ENCODE data around the gene PTPRN2.
"Not testable (repeated sequence)": the region's sequence is repeated elsewhere in the genome, so short reads cannot be mapped to it uniquely, and the experiment has no call there.

The PTPRN2 gene

GRCh38 chr7:157996359-157997079 lies 591.1 kb downstream of the PTPRN2 start:
- no peak for DNase-seq

GRCh38 chr7:157995815-157996214 lies 591.8 kb downstream of the PTPRN2 start:
- DNase-seq: no peak

- DNase-seq: no peak
Measured at GRCh38 chr7:157994319-157994718, 593.3 kb downstream of the PTPRN2 start.

GRCh38 chr7:157993406-157994105 lies 594.1 kb downstream of the PTPRN2 start:
- no peak for DNase-seq

GRCh38 chr7:157992511-157993160 lies 595.0 kb downstream of the PTPRN2 start:
- DNase-seq: no peak

GRCh38 chr7:157991761-157992160 lies 595.9 kb downstream of the PTPRN2 start:
- DNase-seq: no peak

- DNase-seq: no peak
Measured at GRCh38 chr7:157991351-157991750, 596.3 kb downstream of the PTPRN2 start.

GRCh38 chr7:157990881-157991250 lies 596.8 kb downstream of the PTPRN2 start:
- no peak for DNase-seq

- DNase-seq: no peak
Measured at GRCh38 chr7:157990226-157990880, 597.3 kb downstream of the PTPRN2 start.

GRCh38 chr7:157989589-157989988 lies 598.0 kb downstream of the PTPRN2 start:
- DNase-seq: no peak

- no peak for DNase-seq
Measured at GRCh38 chr7:157987906-157988305, 599.7 kb downstream of the PTPRN2 start.

GRCh38 chr7:157986051-157986450 lies 601.6 kb downstream of the PTPRN2 start:
- no peak for DNase-seq

GRCh38 chr7:157985636-157986035 lies 602.0 kb downstream of the PTPRN2 start:
- no peak for DNase-seq

- no peak for DNase-seq
Measured at GRCh38 chr7:157984423-157985163, 603.0 kb downstream of the PTPRN2 start.

GRCh38 chr7:157983502-157984422 lies 603.9 kb downstream of the PTPRN2 start:
- no peak for DNase-seq

- no peak for DNase-seq
Measured at GRCh38 chr7:157981778-157982177, 605.8 kb downstream of the PTPRN2 start.

GRCh38 chr7:157980774-157981173 lies 606.8 kb downstream of the PTPRN2 start:
- DNase-seq: no peak

- not testable (repeated sequence) for DNase-seq
Measured at GRCh38 chr7:157980341-157980731, 607.3 kb downstream of the PTPRN2 start.

- DNase-seq: no peak
Measured at GRCh38 chr7:157979636-157980340, 607.8 kb downstream of the PTPRN2 start.

- no peak for DNase-seq
Measured at GRCh38 chr7:157978766-157979165, 608.9 kb downstream of the PTPRN2 start.
